Bronchial epithelial cell (primary cell): ENCODE measurements around the gene IQCE. TPM values are rescaled to one million over a fixed set of nuclear protein-coding genes. Genes with fewer than 3 reads are reported as not detected.

Experiments
- DNase-seq: peaks from one replicate; pipeline ENCODE4 v3.0.0-alpha.2; 2010; ENCODE audit warnings: low read depth
- FAIRE-seq: peaks from 2 replicates; lab custom pipeline; 2011; peaks lifted over from hg19 to GRCh38; lab: Jason Lieb, UNC
- H3K27me3 ChIP-seq: 2 replicates; pipeline ENCODE4 v1.5.1; 2011; ENCODE audit warnings: low read length; ENCODE audit not compliant: control insufficient read depth, insufficient read depth
- H3K36me3 ChIP-seq: 2 replicates; pipeline ENCODE4 v1.5.1; 2011; ENCODE audit warnings: low read length; ENCODE audit not compliant: control insufficient read depth, insufficient read depth
- H3K4me3 ChIP-seq: 2 replicates; pipeline ENCODE4 v1.5.1; 2011; ENCODE audit warnings: mild to moderate bottlenecking, low read depth, low read length, control low read depth
- CTCF ChIP-seq: IDR thresholded peaks from 2 replicates; pipeline ENCODE4 v1.5.1; 2011; ENCODE audit warnings: mild to moderate bottlenecking, moderate library complexity, low read length, control low read depth, inconsistent platforms; ENCODE audit not compliant: insufficient read depth, severe bottlenecking
- total RNA-seq: library from RNA; depleted of rRNA; stranded (reverse); fragments of >200 nt; gene quantifications from 2 replicates; pipeline ENCODE4 v1.2.1, GENCODE V29; 2014

IQCE gene
- total RNA-seq, 1 donor from 2014 or later, result 6.3 TPM

GRCh38 chr7:2520131-2520760, 38.5 kb upstream of the IQCE start:
- no peak for DNase-seq
- peak; percentile 64 for FAIRE-seq
- Histone ChIP-seq H3K4me3 (peak overlapping the region; percentile 51), H3K27me3 (peaks cover 1% of the 10 kb centered on the region), H3K36me3 (no peaks in the 10 kb centered on the region)
- TF ChIP-seq CTCF, result peak; percentile 16

GRCh38 chr7:2520761-2521290, 38.0 kb upstream of the IQCE start:
- H3K27me3 ChIP-seq, result peaks cover 1% of the 10 kb centered on the region
- no peak for FAIRE-seq
- DNase-seq, result no peak
- H3K36me3 ChIP-seq, result peaks cover 1% of the 10 kb centered on the region
- peak overlapping the region; percentile 51 for H3K4me3 ChIP-seq
- TF ChIP-seq CTCF, result no peak

GRCh38 chr7:2521341-2521745, 37.4 kb upstream of the IQCE start:
- no peak for DNase-seq
- peak overlapping the region; percentile 51 for H3K4me3 ChIP-seq
- H3K27me3 ChIP-seq, result peaks cover 1% of the 10 kb centered on the region
- no peak for TF ChIP-seq CTCF
- H3K36me3 ChIP-seq, result peaks cover 3% of the 10 kb centered on the region
- FAIRE-seq, result no peak

GRCh38 chr7:2521952-2522591, 36.7 kb upstream of the IQCE start:
- no peak for FAIRE-seq
- peaks cover 1% of the 10 kb centered on the region for H3K27me3 ChIP-seq
- peak overlapping the region; percentile 51 for H3K4me3 ChIP-seq
- no peak for TF ChIP-seq CTCF
- peaks cover 7% of the 10 kb centered on the region for H3K36me3 ChIP-seq
- no peak for DNase-seq

- FAIRE-seq (peak; percentile 28), DNase-seq (peak; percentile 96)
- peaks cover 8% of the 10 kb centered on the region for H3K36me3 ChIP-seq
- no peak for TF ChIP-seq CTCF
- H3K4me3 ChIP-seq, result no peak overlapping the region
- H3K27me3 ChIP-seq, result peaks cover 1% of the 10 kb centered on the region
Measured at GRCh38 chr7:2522780-2523433, 35.9 kb upstream of the IQCE start.
